ENCODE results near the gene NRARP. TPM values are rescaled to one million over a fixed set of nuclear protein-coding genes. Genes with fewer than 3 reads are reported as not detected.

NRARP gene
- total RNA-seq, 3 donors from 2014 or later: 7.6 to 15.6 (median 11.6) TPM

Other genes starting within 250 kb of the NRARP start
- gene ENTPD2, start 248.2 kb downstream of the NRARP start, total RNA-seq: under 1 TPM in 1 of 3 donors, not detected in 2; 0.34 TPM
- 1 to 10 TPM; 3.6 to 5.5 (median 4.6) TPM for gene SAPCD2, start 231.7 kb downstream of the NRARP start, total RNA-seq
- gene UAP1L1, start 224.8 kb downstream of the NRARP start, total RNA-seq: 1 to 10 TPM; 5.6 to 8.4 (median 7.8) TPM
- 10 to 100 TPM; 30.7 to 34.0 (median 33.5) TPM for gene MAN1B1, start 215.3 kb downstream of the NRARP start, total RNA-seq
- 100 to 1,000 TPM; 352 to 394 (median 392) TPM for gene DPP7, start 187.5 kb downstream of the NRARP start, total RNA-seq
- gene GRIN1, start 163.1 kb downstream of the NRARP start, total RNA-seq: under 1 TPM in 2 of 3 donors, not detected in 1; 0.13 to 0.26 TPM
- under 1 TPM in 1 of 3 donors, not detected in 2; 0.18 TPM for gene LRRC26, start 132.2 kb downstream of the NRARP start, total RNA-seq
- gene TMEM210, start 130.2 kb downstream of the NRARP start, total RNA-seq: not detected
- gene ANAPC2, start 113.7 kb downstream of the NRARP start, total RNA-seq: 10 to 100 TPM; 71.9 to 86.3 (median 73.3) TPM
- 100 to 1,000 TPM; 144 to 156 (median 150) TPM for gene SSNA1, start 113.6 kb downstream of the NRARP start, total RNA-seq
- 10 to 100 TPM; 15.4 to 15.6 (median 15.5) TPM for gene TPRN, start 101.5 kb downstream of the NRARP start, total RNA-seq
- gene TMEM203, start 96.6 kb downstream of the NRARP start, total RNA-seq: 10 to 100 TPM; 42.3 to 45.1 (median 44.4) TPM
- 10 to 100 TPM; 45.2 to 53.7 (median 50.5) TPM for gene NDOR1, start 96.6 kb downstream of the NRARP start, total RNA-seq
- gene RNF208, start 80.0 kb downstream of the NRARP start, total RNA-seq: 1 to 10 TPM; 3.3 to 6.0 (median 4.4) TPM
- under 1 TPM in 2 of 3 donors, not detected in 1; 0.46 to 0.50 TPM for gene CYSRT1, start 77.1 kb downstream of the NRARP start, total RNA-seq
- gene RNF224, start 74.8 kb downstream of the NRARP start, total RNA-seq: not detected
- not detected for gene SLC34A3, start 71.4 kb downstream of the NRARP start, total RNA-seq
- gene TUBB4B, start 61.0 kb downstream of the NRARP start, total RNA-seq: 100 to 1,000 TPM; 345 to 383 (median 380) TPM
- gene STPG3, start 51.0 kb downstream of the NRARP start, total RNA-seq: not detected
- gene NELFB, start 46.9 kb downstream of the NRARP start, total RNA-seq: 10 to 100 TPM; 72.0 to 81.1 (median 73.5) TPM
- gene TOR4A, start 24.5 kb downstream of the NRARP start, total RNA-seq: 1 to 10 TPM; 3.2 to 4.0 (median 3.6) TPM
- 1 to 10 TPM; 1.7 to 2.8 (median 2.5) TPM for gene EXD3, start 120.9 kb upstream of the NRARP start, total RNA-seq
- under 1 TPM; 0.34 to 0.82 (median 0.46) TPM for gene NOXA1, start 121.1 kb upstream of the NRARP start, total RNA-seq
- gene ENTPD8, start 139.1 kb upstream of the NRARP start, total RNA-seq: not detected
- gene NSMF, start 157.1 kb upstream of the NRARP start, total RNA-seq: 10 to 100 TPM; 69.5 to 89.1 (median 87.7) TPM
- gene PNPLA7, start 248.1 kb upstream of the NRARP start, total RNA-seq: 1 to 10 TPM; 1.3 to 1.9 (median 1.8) TPM
- 10 to 100 TPM; 81.6 to 99.0 (median 86.3) TPM for gene MRPL41, start 249.6 kb upstream of the NRARP start, total RNA-seq

Data from activated T-cell treated with anti-CD3 and anti-CD28 coated beads, Interleukin-2, amount 50 U/mL, for 4 hours (primary cell).